ENCODE results near the gene PKNOX2. TPM values are rescaled to one million over a fixed set of nuclear protein-coding genes. Genes with fewer than 3 reads are reported as not detected.

PKNOX2 gene
- total RNA-seq, 2 donors from 2014 or later, result 4.0 to 6.9 TPM

- WGBS, 2 experiments (ENCODE audit: insufficient coverage in 1 of 2, insufficient read length in 1 of 2), result 52 to 79% methylated on average over 6 to 9 of the region's 9 CpGs
- Mint-ChIP-seq H3K4me1 (peaks cover 11% of the 10 kb centered on the region), H3K9me3 (no peaks in the 10 kb centered on the region), H3K27ac (no peak overlapping the region), H3K4me3 (no peak overlapping the region), H3K27me3 (ENCODE audit: insufficient read depth) (peaks cover 46% of the 10 kb centered on the region), H3K36me3 (ENCODE audit: low read depth) (peaks cover 1% of the 10 kb centered on the region)
- Histone ChIP-seq H3K27ac (ENCODE audit: low read depth, low read length) (no peak overlapping the region), H3K4me1 (ENCODE audit: control insufficient read depth, insufficient read depth, low read length) (no peaks in the 10 kb centered on the region), H3K27me3 (ENCODE audit: control insufficient read depth, insufficient read depth, low read length, poor library complexity, severe bottlenecking) (peaks cover 25% of the 10 kb centered on the region), H3K9ac (ENCODE audit: extremely low read depth, low read length, poor library complexity, severe bottlenecking) (no peak overlapping the region), H3K9me3 (ENCODE audit: control insufficient read depth, low read length) (no peaks in the 10 kb centered on the region), H3K36me3 (ENCODE audit: control insufficient read depth, insufficient read depth, low read length) (no peaks in the 10 kb centered on the region), H3K4me3 (ENCODE audit: low read length) (no peak overlapping the region)
- TF ChIP-seq CTCF (conservative IDR thresholded peaks at IDR 0.05), result no peak
- DNase-seq, result peak; percentile 63
Observed at GRCh38 chr11:125418396-125418795, 253.8 kb downstream of the PKNOX2 start.

GRCh38 chr11:125422681-125423080 lies 258.1 kb downstream of the PKNOX2 start:
- Mint-ChIP-seq H3K27me3 (ENCODE audit: insufficient read depth) (peaks cover 29% of the 10 kb centered on the region), H3K9me3 (no peaks in the 10 kb centered on the region), H3K36me3 (ENCODE audit: low read depth) (no peaks in the 10 kb centered on the region), H3K27ac (no peak overlapping the region), H3K4me1 (peaks cover 11% of the 10 kb centered on the region), H3K4me3 (no peak overlapping the region)
- WGBS, 2 experiments (ENCODE audit: insufficient coverage in 1 of 2, insufficient read length in 1 of 2), result 92 to 93% methylated on average over 3 to 4 of the region's 4 CpGs
- no peak overlapping the region for H3K27ac ChIP-seq (ENCODE audit: low read depth, low read length)
- H3K27me3 ChIP-seq (ENCODE audit: control insufficient read depth, insufficient read depth, low read length, poor library complexity, severe bottlenecking), result peaks cover 17% of the 10 kb centered on the region
- H3K4me3 ChIP-seq (ENCODE audit: low read length), result no peak overlapping the region
- no peak for TF ChIP-seq CTCF (conservative IDR thresholded peaks at IDR 0.05)
- no peak overlapping the region for H3K9ac ChIP-seq (ENCODE audit: extremely low read depth, low read length, poor library complexity, severe bottlenecking)
- H3K36me3 ChIP-seq (ENCODE audit: control insufficient read depth, insufficient read depth, low read length), result no peaks in the 10 kb centered on the region
- H3K4me1 ChIP-seq (ENCODE audit: control insufficient read depth, insufficient read depth, low read length), result no peaks in the 10 kb centered on the region
- no peak for DNase-seq
- no peaks in the 10 kb centered on the region for H3K9me3 ChIP-seq (ENCODE audit: control insufficient read depth, low read length)

- peaks cover 20% of the 10 kb centered on the region for H3K27me3 ChIP-seq (ENCODE audit: control insufficient read depth, insufficient read depth, low read length, poor library complexity, severe bottlenecking)
- Mint-ChIP-seq H3K36me3 (ENCODE audit: low read depth) (no peaks in the 10 kb centered on the region), H3K4me1 (peaks cover 8% of the 10 kb centered on the region), H3K27me3 (ENCODE audit: insufficient read depth) (peaks cover 22% of the 10 kb centered on the region), H3K9me3 (no peaks in the 10 kb centered on the region), H3K4me3 (no peak overlapping the region), H3K27ac (no peak overlapping the region)
- peak; percentile 81 for TF ChIP-seq CTCF (conservative IDR thresholded peaks at IDR 0.05)
- H3K27ac ChIP-seq (ENCODE audit: low read depth, low read length), result no peak overlapping the region
- WGBS, 2 experiments (ENCODE audit: insufficient coverage in 1 of 2, insufficient read length in 1 of 2), result 51 to 64% methylated on average over 4 to 6 of the region's 9 CpGs
- no peak overlapping the region for H3K4me3 ChIP-seq (ENCODE audit: low read length)
- no peaks in the 10 kb centered on the region for H3K36me3 ChIP-seq (ENCODE audit: control insufficient read depth, insufficient read depth, low read length)
- no peaks in the 10 kb centered on the region for H3K4me1 ChIP-seq (ENCODE audit: control insufficient read depth, insufficient read depth, low read length)
- H3K9me3 ChIP-seq (ENCODE audit: control insufficient read depth, low read length), result no peaks in the 10 kb centered on the region
- no peak overlapping the region for H3K9ac ChIP-seq (ENCODE audit: extremely low read depth, low read length, poor library complexity, severe bottlenecking)
- DNase-seq, result peak; percentile 76
Observed at GRCh38 chr11:125423247-125423849, 258.8 kb downstream of the PKNOX2 start.

Data from endodermal cell (in vitro differentiated cells).